DMS 273 treated with DMSO at 0.1 percent for 48 hours (cell line): ENCODE results near the gene KRT37.
"Not testable (repeated sequence)": the region's sequence is repeated elsewhere in the genome, so short reads cannot be mapped to it uniquely, and the experiment has no call there.

Experiments
- DNase-seq: peaks from one replicate; lab custom pipeline; 2025; lab: John Stamatoyannopoulos, UW

The KRT37 gene

DNA sequence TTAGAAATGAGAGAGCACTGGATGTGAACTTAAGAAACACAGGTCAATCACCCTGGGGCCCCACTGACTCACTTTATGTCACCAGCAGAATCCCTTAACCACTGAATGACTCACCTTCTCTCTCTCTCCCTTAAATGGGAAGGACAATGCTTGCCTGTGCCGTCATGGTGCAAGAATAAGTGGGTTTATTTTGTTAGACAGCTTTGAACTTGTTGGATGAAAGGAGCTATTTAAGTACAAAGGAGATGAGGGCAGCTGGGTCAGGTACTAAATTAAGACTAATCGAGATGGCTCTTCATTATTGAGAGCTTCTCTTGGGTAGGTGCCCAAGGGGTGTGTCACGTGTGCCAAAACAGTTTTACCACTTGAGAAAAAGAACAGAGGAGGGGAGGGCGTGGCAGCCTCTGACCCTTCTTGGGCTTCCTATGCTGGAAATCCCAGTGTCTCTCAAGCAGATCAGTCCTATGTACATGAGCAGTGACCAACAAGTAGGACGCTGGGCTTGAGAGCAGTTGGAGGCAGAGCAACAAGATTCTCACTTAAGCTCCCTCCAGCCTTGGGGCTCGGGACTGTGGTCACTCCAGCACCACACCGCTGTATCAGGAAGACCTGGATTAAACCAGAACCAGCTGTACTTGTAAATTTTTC is 20.2 kb downstream of the KRT37 start:
- no peak for DNase-seq

DNA sequence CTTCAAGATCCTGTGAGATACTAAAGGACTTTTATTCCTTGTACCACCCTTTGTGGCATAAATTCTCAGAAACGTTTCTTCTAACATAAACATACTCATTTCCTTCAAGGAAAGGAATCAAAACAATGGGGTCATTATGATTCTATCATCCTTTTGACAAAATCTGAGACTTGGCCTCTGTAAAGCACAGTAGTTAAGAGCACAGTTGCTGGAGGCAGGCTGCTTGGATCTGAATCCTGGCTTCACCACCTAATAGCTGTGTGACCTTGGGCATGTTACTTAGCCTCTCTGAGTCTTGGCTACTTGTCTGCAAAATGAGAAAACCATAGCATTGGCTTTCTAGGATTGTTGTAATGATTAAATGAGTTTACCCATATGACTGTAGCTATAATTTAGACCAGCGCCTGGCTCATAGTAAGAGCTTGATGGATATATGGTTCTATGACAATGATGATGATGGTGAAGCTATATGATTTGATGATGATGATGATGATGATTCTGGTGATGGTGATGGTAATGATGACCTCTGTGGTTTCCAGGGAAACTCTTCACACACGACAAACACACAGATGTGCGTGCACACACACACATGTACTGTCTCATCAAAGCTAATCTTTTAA is 20.9 kb downstream of the KRT37 start:
- DNase-seq, result no peak

DNA sequence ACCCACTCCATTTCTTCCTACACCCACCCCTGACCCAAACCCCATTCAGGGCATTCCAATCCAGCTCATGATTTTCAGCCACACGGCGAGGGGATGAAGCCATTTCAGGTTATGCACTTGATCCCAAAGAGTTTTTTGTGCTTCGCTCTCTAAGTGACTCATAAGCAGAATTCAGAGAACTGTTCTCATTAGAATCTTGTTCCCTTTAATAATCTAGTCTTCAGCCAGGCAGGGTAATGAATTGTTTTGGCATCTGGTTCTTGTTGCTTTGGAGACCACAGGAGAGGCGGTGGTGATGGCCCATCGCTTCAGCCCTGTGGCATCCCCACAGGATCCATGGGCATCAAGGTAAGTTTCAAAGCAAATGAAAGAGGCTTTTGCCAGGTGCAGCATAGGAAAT is 22.2 kb downstream of the KRT37 start:
- no peak for DNase-seq

DNA sequence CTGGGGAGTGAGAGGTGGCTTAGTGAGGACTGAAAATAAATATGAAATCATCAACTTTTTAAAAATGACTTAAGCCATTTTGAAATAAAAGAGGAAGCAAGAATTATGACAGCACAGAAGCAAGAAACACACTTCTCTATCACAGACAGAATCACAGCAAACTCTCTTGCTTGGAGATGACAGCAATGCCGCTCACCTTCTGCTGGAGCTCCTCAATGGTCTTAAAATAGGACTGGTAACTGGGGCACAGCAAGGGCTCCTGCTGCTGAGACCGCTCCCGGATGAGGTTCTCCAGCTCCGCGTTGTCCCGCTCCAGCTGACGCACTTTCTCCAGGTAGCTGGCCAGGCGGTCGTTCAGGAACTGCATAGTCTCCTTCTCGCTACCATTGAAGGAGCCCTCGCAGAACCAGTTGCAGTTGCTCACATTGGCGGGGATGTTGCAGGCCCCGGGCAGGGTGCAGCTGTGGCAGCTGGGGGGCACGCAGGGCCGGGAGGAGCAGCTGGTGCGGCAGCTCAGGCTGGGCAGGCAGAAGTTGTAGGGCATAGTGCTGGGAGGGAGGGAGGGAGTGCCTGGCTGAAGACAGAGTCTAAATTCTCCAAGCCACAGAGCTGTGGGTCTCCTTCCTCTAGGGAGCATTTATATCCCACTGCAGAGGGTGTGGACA is 27.3 kb downstream of the KRT37 start, which contains the start of gene KRT31:
Gene KRT31 (minus strand): TSS at position 613 of the 665 bp plus-strand sequence. CDS start 69 bp downstream, at position 544.
- no peak for DNase-seq

DNA sequence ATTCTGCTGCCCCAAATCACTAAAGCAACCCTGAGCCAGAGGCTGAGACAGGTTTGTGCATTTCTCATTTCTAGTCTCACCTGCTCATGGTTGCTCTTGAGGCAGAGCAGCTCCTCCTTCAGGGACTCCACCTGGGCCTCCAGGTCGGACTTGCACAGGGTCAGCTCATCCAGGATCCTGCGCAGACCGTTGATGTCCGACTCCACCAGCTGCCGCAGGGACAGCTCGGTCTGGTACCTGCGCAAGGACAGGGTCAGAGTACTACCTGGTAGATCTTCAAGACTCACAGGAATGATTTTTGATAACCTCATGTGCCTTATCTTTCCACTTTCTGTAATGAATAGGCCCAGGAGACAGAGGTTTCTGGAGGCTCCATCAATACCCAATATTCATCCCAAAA is 28.0 kb downstream of the KRT37 start:
- DNase-seq, result no peak

DNA sequence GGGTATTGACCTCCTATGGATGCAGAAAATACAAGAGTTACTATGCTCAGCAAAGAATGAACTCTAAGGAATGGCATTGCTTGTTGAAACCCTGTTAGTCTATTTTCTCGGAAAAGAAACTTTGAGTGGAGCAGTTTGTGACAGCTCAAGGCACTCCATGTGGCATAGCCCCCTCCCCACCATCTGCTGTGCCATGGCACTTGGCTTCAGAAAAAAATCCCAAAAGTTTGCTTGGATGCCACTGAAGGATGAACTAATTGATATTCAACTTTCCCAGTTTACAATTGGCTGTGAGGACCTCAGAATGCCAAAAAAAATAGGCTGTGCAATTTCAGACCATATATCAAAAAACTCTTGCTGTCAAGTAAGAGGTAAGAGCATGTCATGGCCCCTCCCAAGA is 28.8 kb downstream of the KRT37 start:
- DNase-seq, result no peak

DNA sequence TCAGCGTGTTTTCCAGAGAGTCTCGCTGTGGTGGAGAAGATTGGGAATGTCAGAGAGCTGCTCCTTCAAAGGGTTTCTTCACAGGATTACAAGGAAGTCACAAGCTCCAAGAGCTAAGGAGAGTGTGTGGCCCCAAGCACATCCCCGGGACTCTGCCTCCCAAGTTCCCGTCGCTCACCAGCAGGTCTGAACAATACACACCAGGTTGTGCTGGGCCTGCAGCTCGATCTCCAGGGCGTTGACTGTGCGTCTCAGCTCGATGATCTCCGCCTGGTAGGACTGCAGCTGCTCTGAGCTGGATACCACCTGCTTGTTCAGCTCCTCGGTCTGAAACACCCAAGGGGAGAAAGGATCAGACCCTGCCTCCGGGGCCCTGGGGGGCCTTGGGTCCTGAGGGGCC is 29.3 kb downstream of the KRT37 start:
- not testable (repeated sequence) for DNase-seq

DNA sequence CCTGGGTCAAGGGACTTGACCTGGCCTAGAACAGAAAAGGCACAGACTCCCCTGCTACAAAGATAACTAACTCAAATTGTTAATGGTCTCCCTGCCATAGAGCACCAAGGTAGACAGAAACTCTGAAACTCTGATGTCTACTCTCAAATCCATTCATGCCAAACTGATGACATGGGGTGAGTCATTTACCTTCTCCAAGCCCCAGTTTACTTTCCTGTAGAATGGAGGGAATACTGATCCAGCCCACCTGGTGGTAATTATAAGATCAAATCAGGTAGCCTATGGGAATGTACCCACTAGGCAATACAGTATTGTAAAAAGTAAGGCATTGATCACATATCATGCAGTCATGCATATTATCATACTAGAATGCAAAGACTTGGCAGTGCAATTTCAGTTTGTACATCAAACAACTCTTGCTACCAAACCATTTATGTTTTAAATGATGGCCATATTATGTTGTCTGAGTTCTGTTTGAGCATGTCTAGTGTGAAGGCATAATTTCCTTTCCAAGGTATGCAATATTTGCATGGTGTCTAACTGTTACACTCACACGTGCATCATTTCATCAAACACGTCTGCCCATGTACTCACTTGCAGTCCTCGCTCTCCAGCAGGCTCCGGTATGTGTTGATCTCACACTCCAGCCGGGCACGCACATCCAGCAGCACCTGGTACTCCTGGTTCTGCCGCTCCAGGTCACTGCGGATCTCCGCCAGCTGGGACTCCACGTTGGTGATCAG is 30.0 kb downstream of the KRT37 start:
- DNase-seq, result no peak

DNA sequence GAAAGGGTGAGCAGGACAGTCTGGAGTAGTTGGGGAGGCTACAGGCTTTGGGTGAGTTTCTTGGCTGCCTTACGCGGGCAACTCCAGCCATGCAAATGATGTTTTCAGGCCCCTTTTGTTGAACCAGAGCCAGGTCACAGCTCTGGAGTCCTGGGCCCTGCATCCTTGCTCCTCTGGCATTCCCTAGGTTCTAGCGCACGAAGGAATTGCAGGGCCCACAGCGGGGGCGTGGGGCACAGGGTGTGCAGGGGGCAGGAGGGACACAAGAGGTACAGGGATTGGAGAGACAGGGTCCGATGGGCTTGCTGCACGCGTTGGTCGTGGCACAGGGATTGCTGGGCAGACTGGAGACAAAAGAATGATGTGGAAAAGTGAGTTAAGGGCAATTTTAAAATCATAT is 30.6 kb downstream of the KRT37 start:
- DNase-seq, result no peak

DNA sequence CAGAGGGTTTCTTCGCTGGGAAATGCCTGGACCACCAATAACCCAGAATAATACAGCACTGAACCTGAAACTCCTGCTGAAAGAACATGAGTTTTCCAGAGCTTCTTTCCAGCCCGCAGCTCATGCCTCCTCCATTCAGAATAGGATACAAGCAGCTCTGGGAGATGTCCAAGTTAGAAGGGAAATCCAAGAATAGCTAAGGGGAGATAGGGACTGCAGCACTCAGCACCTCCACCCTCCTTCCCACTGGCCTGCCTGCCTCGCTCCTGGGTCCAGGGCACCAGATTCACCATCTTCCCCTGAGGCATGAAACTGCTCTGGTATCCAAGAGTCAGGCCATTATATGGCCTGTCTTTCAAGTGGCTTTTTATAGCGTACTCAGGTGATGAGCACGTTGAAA is 31.1 kb downstream of the KRT37 start:
- no peak for DNase-seq

DNA sequence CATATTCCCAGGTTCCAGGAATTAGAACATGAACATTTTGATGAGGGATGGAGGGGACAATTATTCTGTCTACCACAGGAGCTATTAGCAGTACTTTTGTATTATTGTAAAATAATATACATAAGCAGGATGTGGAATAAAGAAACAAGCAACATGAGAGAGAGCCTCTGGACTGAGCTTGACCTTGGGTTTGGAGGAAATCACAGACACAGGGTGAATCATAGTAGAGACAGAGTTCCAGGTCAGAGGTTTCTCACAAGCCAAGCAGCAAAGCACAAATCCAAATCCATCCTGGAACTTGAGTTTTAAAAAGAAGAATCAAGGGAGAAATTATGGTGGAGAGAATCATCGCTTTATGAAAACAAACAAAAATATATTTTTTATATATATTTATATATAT is 32.1 kb downstream of the KRT37 start:
- no peak for DNase-seq

DNA sequence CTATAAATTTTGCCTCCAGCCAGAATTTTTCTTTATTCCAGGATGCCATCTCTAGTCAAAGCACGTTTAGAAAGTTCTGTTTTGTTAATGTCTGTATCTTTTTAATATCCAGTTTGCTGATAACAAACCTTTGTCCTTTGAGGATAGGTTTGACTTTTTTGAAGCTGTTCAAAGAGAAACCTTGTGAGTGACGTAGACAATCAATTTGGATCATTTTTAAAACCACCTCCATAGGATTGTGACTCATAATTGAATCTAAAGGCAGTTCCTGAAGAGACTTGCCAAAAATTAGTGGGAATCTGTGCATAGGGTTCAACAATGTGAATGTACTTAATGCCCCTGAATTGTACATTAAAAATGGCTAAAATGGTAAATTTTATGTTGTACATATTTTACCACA is 32.9 kb downstream of the KRT37 start:
- DNase-seq, result no peak

DNA sequence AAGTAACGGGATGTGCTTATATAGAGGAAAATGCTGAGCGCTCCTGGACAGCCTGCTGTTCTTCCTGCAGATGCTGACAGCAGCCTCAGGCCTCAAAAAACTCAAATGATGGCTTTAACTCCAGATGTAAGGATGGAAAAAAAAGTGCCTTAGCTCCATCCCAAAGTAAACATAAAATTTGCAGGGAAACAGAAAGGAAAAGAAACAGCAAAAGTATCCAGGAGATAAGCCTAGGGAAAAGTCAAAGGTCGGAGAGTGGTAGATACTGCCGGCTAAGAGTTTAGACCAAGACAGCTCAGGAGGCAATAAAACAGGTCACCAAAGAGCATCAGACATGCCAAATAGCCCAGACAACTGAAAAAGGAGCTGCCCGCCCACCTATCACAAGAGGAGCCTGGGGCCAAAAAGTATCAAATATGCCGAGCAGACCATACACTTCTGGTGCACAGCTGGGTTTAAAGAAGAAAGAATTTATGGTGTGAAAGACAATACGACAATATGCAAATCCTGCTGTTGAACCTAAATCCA is 33.9 kb downstream of the KRT37 start:
- DNase-seq, result no peak

DNA sequence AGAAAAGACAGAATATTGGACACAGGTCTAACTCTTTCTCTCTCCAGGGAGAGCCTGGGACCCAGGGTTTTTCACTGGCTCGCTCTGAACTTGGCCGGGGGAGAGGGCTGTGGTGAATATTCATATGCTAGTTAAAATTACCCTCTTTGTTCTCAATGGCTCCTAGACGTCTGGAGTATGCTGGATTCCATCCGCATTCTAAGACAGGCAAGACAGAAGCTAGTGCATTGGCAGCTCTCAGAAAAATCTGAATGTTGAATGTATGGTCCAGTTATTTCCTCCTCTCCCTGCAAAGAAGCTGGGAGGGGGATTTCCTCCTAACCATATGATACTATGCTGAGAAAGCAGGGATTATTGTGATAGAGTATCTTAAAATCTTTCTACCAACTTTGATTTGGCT is 36.7 kb downstream of the KRT37 start:
- DNase-seq, result no peak

DNA sequence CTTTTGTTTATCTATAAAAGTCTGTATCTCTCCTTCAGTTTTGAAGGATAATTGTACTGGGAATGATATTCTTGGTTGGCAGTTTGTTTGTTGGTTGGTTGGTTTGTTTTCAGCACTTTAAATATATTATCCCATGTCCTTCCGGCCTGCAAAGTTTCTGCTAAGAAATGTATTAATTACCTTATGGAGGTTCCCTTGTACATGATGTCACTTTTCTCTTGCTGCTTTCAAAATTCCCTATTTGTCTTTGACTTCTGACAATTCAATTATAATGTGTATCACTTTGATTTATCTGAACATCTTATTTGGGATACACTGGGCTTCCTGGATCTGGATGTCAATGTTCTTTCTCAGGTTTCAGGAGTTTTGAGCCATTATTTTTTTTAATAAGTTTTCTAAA is 38.2 kb downstream of the KRT37 start:
- no peak for DNase-seq

DNA sequence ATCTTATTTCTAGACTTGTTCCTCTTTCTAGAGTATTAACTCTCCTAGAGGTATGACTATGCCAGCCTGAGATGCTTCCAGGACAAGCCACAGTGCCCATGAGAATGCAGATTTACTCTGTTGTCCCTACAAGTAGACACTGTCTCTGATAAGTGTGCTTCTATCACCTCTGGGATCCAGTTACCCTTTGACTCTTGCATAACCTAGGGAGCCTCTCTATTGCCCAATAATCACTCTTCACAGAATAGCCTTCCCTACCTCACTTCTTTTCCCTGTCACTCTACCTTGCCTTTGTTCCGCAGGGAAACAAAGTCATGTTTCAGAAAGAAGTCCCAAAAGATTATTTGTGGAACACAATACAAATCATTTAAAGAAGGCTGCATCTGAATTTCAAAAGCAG is 40.7 kb downstream of the KRT37 start:
- DNase-seq, result no peak

DNA sequence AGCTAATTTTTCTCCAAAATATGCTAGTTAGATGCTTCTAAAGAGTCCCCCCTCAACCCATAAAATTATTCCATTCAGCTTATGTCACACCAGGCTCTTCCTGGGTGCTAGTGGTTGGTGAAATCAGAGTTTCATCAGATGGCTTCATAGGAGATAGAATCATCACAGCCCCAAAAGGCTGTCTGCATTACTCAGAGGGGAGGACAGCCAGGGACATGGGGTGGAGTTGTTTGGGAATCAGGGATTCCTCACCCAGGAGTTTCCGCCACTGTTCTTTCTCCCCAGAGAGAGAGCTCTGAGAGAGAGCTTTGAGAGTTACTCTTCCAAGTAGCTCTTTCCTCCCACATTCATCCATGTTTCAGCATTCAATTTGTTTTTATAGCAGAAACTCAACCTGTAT is 42.0 kb downstream of the KRT37 start:
- DNase-seq, result no peak

DNA sequence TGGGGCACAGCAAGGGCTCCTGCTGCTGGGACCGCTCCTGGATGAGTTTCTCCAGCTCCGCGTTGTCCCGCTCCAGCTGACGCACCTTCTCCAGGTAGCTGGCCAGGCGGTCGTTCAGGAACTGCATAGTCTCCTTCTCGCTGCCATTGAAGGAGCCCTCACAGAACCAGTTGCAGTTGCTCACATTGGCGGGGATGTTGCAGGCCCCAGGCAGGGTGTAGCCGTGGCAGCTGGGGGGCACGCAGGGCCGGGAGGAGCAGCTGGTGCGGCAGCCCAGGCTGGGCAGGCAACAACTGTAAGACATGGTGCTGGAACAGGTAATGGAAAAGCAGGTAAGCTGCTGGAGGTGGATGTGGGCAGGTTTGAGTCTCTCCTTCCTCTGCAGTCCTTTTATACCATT is 42.4 kb downstream of the KRT37 start, which contains the start of gene KRT34:
Gene KRT34 (minus strand): TSS at position 364 of the 400 bp plus-strand sequence. CDS start 60 bp downstream, at position 304.
- not testable (repeated sequence) for DNase-seq

DNA sequence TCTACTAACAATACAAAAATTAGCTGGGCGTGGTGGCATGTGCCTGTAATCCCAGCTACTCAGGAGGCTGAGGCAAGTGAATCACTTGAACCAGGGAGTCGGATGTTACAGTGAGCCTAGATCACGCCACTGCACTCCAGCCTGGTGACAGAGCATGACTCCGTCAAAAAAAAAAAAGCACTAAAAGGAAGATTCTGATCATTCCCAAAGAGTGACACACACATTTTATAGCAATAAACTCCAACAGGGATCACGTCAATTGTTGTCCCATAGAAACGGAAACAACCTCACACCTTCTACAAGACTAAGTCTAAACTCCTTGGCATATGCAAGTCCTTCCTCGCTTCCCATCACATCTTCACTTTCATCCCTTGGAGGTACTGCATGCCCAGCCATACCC is 44.3 kb downstream of the KRT37 start:
- DNase-seq, result not testable (repeated sequence)

DNA sequence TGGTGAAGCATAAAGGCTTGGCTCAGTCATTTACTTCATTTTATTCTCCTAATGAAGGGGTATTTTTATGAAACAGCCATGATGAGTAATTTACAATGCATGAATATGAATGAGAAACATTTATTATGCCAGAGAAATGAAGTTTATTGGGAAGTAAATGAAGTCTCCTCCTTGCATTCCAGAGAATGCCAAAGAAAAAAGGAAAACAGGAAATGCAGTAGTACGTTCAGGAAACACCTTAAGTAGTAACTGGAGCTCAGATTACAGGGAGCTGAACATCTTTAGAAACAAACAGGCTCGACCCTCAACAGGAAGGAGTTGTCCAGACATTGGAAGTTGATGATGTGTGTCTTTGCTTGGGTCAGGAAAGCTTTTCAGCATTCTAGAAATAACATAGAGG is 46.8 kb downstream of the KRT37 start:
- no peak for DNase-seq
